ENCODE data around the gene LCE1A.

DNA sequence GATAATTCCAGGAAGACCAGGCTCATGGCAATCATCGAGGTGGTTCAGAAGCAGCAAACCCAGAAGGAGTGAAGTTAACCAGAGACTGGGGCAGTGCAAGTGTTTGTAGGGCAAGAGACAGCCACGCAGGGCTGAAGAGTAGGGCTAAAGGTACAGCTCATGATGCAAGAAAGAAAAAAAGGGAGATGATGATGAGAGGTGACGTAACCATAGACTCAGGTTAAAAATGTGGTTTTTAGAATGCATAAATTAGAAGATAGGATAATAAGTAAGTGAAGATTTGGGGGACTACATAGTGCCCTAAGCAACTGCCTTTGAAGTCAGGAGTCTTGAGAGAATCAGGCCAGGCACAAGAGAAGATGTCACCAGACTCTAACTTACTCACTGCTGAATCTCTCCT is 32.9 kb downstream of the LCE1A start:
- TF ChIP-seq, protein P1, sequence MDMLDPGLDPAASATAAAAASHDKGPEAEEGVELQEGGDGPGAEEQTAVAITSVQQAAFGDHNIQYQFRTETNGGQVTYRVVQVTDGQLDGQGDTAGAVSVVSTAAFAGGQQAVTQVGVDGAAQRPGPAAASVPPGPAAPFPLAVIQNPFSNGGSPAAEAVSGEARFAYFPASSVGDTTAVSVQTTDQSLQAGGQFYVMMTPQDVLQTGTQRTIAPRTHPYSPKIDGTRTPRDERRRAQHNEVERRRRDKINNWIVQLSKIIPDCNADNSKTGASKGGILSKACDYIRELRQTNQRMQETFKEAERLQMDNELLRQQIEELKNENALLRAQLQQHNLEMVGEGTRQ (IDR thresholded peaks at IDR 0.05; ENCODE audit: borderline replicate concordance, low read depth, low read length): no peak
- TF ChIP-seq RAD21 (IDR thresholded peaks at IDR 0.05; ENCODE audit: low read length): no peak
- TF ChIP-seq RFX5 (IDR thresholded peaks at IDR 0.05; ENCODE audit: low read length): no peak
- TF ChIP-seq, protein P2, sequence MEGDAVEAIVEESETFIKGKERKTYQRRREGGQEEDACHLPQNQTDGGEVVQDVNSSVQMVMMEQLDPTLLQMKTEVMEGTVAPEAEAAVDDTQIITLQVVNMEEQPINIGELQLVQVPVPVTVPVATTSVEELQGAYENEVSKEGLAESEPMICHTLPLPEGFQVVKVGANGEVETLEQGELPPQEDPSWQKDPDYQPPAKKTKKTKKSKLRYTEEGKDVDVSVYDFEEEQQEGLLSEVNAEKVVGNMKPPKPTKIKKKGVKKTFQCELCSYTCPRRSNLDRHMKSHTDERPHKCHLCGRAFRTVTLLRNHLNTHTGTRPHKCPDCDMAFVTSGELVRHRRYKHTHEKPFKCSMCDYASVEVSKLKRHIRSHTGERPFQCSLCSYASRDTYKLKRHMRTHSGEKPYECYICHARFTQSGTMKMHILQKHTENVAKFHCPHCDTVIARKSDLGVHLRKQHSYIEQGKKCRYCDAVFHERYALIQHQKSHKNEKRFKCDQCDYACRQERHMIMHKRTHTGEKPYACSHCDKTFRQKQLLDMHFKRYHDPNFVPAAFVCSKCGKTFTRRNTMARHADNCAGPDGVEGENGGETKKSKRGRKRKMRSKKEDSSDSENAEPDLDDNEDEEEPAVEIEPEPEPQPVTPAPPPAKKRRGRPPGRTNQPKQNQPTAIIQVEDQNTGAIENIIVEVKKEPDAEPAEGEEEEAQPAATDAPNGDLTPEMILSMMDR (IDR thresholded peaks at IDR 0.05): no peak
